ENCODE results near the gene PLEKHD1.

DNA sequence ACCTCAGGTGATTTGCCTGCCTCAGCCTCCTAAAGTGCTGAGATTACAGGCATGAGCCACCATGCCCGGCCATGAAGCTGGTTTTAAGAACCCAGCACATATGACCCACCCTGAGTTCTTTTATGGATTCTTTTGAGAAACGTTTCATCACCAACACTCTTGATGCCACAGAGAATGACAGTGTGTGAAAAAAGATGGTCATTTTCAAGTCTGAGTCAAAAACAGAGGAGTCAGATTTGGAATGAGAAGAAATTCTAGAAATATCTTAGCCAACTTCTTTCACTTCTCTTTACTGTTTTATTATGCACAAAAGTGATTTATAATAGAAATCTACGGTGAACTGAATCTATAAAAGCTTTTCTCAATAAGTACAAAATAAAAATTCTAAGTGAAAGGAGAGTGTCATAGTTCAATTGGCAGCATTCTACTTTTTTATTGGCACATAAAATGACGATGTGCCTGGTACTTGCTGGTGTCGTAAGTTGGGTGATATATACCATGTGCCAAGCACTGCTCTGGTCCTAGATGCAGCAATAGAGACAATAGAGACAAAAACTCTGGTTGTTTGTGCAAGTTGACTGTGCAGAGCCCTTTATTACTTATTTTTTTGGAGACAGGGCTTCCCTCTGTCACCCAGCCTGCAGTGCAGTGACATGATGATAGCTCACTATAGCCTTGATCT is 56.3 kb downstream of the PLEKHD1 start:
- no peak for TF ChIP-seq POLR2A (IDR thresholded peaks at IDR 0.05)
- TF ChIP-seq, protein P1, sequence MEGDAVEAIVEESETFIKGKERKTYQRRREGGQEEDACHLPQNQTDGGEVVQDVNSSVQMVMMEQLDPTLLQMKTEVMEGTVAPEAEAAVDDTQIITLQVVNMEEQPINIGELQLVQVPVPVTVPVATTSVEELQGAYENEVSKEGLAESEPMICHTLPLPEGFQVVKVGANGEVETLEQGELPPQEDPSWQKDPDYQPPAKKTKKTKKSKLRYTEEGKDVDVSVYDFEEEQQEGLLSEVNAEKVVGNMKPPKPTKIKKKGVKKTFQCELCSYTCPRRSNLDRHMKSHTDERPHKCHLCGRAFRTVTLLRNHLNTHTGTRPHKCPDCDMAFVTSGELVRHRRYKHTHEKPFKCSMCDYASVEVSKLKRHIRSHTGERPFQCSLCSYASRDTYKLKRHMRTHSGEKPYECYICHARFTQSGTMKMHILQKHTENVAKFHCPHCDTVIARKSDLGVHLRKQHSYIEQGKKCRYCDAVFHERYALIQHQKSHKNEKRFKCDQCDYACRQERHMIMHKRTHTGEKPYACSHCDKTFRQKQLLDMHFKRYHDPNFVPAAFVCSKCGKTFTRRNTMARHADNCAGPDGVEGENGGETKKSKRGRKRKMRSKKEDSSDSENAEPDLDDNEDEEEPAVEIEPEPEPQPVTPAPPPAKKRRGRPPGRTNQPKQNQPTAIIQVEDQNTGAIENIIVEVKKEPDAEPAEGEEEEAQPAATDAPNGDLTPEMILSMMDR (IDR thresholded peaks at IDR 0.05), result no peak
- TF ChIP-seq POLR2AphosphoS5 (IDR thresholded peaks at IDR 0.05), result no peak
- no peak for TF ChIP-seq EP300 (IDR thresholded peaks at IDR 0.05)

Measured in upper lobe of left lung (tissue), 4 donors.